ENCODE measurements around the gene NEB.
"Not testable (repeated sequence)": the region's sequence is repeated elsewhere in the genome, so short reads cannot be mapped to it uniquely, and the experiment has no call there.

The NEB gene

DNA sequence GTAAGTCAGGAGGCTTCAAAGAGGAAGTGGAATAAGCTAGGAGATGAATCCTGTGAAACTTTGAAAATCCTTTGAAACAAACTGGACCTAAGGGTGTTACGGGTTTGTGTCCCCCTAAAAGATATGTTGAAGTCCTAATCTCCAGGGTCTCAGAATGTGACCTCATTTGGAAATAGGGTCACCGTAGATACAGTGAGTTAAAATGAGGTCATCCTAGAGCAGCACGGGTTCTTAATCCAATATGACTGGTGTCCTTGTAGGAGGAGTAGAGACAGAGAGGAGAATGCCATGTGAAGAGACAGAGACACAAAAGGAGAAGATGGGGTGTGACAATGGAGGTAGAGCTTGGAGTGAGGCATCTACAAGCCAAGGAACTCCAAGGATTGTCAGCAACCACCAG is 26.9 kb upstream of the NEB start:
- in situ Hi-C loops (cut with MboI; ENCODE audit: low pct_unique_long_range_greater_than_20kb, low sequenced_read_pairs) = no loop called here
- no peak for DNase-seq

GRCh38 chr2:151760139-151760650 is 25.9 kb upstream of the NEB start:
- in situ Hi-C loops (cut with MboI; ENCODE audit: low pct_unique_long_range_greater_than_20kb, low sequenced_read_pairs) = no loop called here
- no peak for DNase-seq

- in situ Hi-C loops (cut with MboI; ENCODE audit: low pct_unique_long_range_greater_than_20kb, low sequenced_read_pairs) = no loop called here
- no peak for DNase-seq
Measured at GRCh38 chr2:151758744-151759143, 24.5 kb upstream of the NEB start.

DNA sequence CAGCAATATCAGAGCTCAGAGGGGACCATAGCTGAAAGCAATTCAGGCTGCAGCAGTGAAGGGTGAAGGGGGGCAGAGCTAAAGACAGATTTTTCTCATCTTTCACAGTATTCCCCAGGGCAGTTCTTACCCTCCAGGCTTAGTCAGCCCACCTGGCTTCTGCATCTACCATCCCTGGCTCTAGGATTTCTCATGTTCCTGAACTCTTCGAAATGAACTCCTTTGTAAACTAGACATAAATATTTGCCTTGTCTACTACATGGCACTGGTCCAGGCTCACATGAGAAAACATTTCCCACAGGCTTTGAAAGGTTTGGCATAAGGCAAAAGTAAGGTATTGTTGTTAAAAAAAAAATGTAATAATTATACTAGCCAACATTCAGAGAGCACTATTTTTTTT is 23.6 kb upstream of the NEB start:
- in situ Hi-C loops (cut with MboI; ENCODE audit: low pct_unique_long_range_greater_than_20kb, low sequenced_read_pairs) = no loop called here

DNA sequence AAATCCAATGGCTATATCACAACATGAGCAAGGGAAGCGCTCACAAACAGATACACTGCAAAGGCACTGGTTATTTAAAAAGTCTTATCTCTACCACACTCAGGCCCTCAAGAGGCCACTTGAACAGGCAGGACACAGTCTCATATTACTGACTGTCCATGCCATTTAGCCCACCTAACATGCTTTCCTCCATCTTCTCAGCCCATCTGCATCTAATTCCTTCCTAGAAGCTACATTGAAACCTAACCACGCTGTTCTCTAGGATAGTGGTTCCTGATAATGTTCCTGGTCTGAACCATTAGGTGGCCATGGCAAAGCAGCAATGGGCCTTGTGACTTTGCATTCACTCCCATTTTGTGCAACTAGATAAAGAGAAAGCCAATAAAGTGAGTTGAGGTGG is 22.5 kb upstream of the NEB start:
- DNase-seq = no peak
- in situ Hi-C loops (cut with MboI; ENCODE audit: low pct_unique_long_range_greater_than_20kb, low sequenced_read_pairs) = no loop called here

More for the DNA sequence above, 23.6 kb upstream of the NEB start:
- no peak for DNase-seq

DNA sequence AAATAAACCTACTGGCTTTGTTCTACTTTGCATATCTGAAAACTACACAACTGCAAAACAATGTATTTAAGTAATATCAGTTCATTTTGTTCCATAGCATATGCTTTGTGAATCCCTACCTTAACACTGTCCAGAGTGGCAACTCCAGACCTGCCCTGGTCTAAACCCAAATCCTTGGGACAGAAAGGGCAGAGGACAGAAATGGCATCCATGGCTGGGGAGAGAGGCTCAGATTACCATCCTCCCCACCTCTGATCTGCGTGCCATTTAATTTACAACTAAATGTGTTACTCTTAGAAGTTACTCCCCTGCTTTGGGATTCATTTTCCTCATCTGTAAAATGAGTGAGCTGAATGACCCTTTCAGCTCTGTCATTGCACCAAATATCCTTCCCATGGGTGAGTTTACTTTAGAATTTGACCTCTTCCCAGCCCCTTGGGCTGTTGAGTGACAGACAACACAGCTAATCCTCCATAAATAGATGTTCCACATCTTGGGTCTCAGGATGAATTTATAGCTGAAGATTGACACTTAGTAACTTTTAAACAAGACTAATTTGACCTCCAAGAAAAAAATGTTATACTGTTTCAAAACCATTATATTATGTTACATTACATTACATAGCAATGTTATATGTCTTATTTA is 20.1 kb upstream of the NEB start:
- no peak for DNase-seq
- in situ Hi-C loops (cut with MboI; ENCODE audit: low pct_unique_long_range_greater_than_20kb, low sequenced_read_pairs) = no loop called here

- in situ Hi-C loops (cut with MboI; ENCODE audit: low pct_unique_long_range_greater_than_20kb, low sequenced_read_pairs) = no loop called here
- no peak for DNase-seq
Measured at GRCh38 chr2:151753540-151753939, 19.3 kb upstream of the NEB start.

- DNase-seq = not testable (repeated sequence)
Measured at GRCh38 chr2:151745261-151745660, 11.0 kb upstream of the NEB start.

DNA sequence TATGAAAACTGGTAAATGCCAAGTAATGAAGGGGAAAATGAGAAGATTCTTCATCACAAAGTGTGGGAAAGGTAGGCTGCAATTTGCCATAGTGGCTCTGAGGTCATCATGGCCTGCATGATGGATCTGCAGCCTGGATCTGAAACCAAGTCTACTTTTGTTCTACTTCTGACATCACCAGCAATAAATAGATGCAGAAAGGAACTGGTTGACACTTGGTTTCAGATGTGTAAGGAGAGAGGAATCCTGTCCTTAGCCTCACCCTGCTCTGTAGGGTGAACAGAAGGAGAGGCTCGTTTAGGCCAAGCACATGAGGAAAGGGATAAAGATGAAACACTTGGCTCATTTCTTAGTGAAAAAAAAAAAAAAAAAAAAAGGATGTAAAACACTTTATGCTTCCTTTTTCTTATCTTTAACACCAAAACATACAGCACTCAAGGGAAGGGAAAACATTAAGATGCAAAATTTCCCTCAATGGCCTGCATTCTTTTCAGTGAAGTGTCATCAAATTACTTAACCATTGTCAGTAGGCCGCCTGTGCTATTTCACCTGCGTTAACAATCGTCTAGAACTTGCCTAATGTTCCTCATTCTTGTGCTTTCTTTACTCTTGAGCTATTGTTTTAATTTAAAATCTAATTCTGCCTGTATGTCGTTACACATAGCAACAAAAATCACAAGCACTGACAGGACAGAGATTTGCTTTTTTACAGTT is 3.9 kb downstream of the NEB start:
- in situ Hi-C loops (cut with MboI; ENCODE audit: low pct_unique_long_range_greater_than_20kb, low sequenced_read_pairs) = no loop called here
- DNase-seq = no peak

More at GRCh38 chr2:151745261-151745660, 11.0 kb upstream of the NEB start:
- in situ Hi-C loops (cut with MboI; ENCODE audit: low pct_unique_long_range_greater_than_20kb, low sequenced_read_pairs) = not testable (repeated sequence)

DNA sequence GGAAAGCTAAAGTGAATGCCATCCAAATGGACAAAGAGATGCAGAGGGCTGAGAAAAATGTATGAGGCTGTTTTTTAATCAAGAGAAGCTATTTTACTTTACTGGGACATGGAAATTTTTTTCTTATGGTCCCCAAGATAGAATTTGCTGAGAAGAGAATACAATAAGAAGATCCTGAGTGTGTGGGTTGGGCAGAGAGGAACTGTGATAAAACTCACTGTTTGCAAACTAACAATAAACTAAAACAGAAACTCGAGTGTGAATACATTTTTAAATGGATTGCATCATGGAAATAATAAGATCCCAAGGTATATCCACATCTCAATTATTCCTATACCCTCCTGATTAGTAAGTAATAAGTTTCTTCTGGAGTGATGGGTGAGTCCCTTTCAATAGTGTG is 4.4 kb downstream of the NEB start:
- in situ Hi-C loops (cut with MboI; ENCODE audit: low pct_unique_long_range_greater_than_20kb, low sequenced_read_pairs) = no loop called here
- DNase-seq = no peak

GRCh38 chr2:151729415-151729811 is 4.9 kb downstream of the NEB start:
- in situ Hi-C loops (cut with MboI; ENCODE audit: low pct_unique_long_range_greater_than_20kb, low sequenced_read_pairs) = no loop called here
- DNase-seq = no peak

DNA sequence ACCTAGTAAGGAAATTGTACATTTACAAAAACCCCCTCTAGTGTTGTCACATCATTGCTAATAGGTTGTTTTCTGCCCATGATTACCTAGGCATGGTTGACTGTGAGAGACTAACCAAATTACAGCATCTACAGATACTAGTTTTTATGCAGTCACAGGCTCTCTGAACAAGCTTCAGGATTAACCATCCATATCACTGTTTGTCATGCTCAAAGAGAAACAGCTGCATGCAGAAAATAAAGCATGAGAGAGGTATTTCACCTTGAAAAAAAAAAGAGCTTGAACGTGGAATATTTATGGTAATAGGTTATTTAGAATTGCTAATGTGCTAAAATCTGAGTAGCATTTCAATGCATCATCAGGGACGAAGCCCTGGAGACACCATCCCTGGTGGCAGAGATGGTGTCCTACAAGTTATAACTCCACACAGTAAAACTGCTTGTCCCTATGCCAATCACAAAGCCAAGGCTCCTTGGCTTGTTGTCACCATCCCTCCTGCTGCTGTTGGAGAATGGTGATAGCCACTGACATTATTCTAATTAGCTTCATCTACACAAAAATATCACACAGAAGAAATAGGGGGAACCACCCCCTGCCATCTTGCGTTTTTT is 5.4 kb downstream of the NEB start:
- in situ Hi-C loops (cut with MboI; ENCODE audit: low pct_unique_long_range_greater_than_20kb, low sequenced_read_pairs) = no loop called here
- no peak for DNase-seq

- in situ Hi-C loops (cut with MboI; ENCODE audit: low pct_unique_long_range_greater_than_20kb, low sequenced_read_pairs) = no loop called here
- no peak for DNase-seq
Measured at GRCh38 chr2:151727593-151728552, 6.4 kb downstream of the NEB start.

DNA sequence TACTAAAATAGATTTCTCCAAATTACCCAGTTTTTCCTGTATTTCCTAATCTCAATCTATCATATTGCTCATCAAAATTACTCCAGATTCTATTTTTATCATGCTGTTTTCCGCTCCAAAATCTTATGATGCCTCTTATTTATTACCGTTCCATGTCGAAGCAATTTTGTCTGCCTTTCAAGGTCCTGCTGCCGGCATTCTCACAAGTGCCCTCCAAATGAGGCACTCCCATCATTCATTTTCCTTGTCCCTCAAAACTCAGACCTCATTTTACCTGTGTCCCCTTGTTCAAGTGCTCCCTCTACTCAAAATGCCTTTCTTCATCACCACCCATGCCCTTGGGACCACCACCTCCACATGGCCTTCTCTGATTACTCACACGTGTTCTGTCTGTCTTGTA is 13.1 kb downstream of the NEB start:
- no peak for DNase-seq
- in situ Hi-C loops (cut with MboI; ENCODE audit: low pct_unique_long_range_greater_than_20kb, low sequenced_read_pairs) = no loop called here

DNA sequence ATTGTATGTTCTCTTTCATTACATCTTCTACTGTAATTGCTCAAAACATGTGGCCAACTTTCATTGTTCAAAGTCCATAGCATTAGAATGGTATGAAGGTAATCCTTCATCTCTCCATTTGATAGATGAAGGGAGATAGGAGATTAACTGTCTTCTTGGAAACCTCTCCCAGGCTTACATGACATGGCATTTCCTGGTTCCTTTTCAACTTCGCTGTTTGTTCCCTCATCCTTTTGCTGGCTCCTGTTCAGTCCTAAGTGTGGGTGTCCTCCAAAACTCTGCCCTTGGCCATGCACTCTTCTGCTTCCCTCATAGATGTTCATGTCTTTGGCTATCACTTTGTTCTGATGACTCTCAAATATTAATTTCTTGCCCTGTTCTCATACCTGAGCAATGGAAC is 13.8 kb downstream of the NEB start:
- in situ Hi-C loops (cut with MboI; ENCODE audit: low pct_unique_long_range_greater_than_20kb, low sequenced_read_pairs) = no loop called here
- no peak for DNase-seq

DNA sequence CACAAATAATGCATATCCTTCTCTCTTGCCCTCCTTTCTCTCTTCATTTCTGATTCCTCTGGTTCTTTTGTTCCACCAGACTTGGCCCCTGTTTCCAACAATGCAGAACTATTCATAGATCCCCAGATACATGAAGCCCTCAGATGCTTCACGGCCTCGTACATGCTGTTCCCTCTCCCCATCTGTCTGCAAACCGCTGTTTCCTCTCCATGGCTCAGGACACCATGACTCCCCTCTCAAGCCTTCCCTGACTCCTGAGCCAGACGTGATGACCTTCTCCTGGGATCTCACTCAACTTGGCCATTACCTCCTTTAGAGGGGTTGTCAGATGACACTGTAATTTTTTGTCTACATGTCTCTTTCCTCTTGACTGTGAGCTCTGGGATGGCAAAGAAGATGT is 15.5 kb downstream of the NEB start:
- no peak for DNase-seq
- in situ Hi-C loops (cut with MboI; ENCODE audit: low pct_unique_long_range_greater_than_20kb, low sequenced_read_pairs) = no loop called here

DNA sequence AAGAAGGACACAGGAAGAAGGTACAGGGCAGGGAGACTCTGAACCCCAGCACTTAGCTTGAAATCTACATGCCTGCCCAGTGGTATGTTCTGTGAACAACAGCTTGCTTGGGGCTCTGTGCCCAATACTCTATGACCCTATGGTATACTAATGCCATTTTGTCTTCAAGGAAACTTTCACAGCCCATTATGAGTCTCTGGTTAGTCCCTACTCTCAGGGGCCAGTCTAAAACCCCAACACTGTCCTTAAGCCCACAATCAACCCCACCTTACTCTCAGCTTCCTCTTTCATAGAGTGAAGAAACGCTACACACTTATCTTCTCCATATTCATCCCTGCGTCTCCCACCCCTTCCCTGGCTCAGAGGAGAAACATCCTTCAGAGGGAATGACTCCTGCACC is 16.0 kb downstream of the NEB start:
- in situ Hi-C loops (cut with MboI; ENCODE audit: low pct_unique_long_range_greater_than_20kb, low sequenced_read_pairs) = no loop called here
- DNase-seq = no peak

GRCh38 chr2:151716721-151717120 is 17.6 kb downstream of the NEB start:
- in situ Hi-C loops (cut with MboI; ENCODE audit: low pct_unique_long_range_greater_than_20kb, low sequenced_read_pairs) = no loop called here
- DNase-seq = no peak

- in situ Hi-C loops (cut with MboI; ENCODE audit: low pct_unique_long_range_greater_than_20kb, low sequenced_read_pairs) = no loop called here
- DNase-seq = no peak
Measured at GRCh38 chr2:151713291-151713903, 20.9 kb downstream of the NEB start.

Measured in KBM-7 (cell line).